ENCODE results near the gene KCTD1. TPM values are rescaled to one million over a fixed set of nuclear protein-coding genes. Genes with fewer than 3 reads are reported as not detected.

The KCTD1 gene
- total and polyA plus RNA-seq, 11 donors, result 4.8 to 21.8 (median 8.9) TPM

- Histone ChIP-seq H3K4me1 (no peaks in the 10 kb centered on the region), H3K36me3 (no peaks in the 10 kb centered on the region), H3K9me3 (no peaks in the 10 kb centered on the region), H3K4me3 (no peak overlapping the region), H3K27ac (no peak overlapping the region), H3K27me3 (no peaks in the 10 kb centered on the region)
- TF ChIP-seq POLR2A (IDR thresholded peaks at IDR 0.05) (no peak), CTCF (IDR thresholded peaks at IDR 0.05) (peak; percentile 14 to 59 (median 53))
- DNase-seq (peak in 4 of 5 donors; percentile 15 to 59 (median 42)), ATAC-seq (peak; percentile 74 to 91 (median 82))
- intact Hi-C loops (cut with DNase I), result loop anchor here in 7 of 10 donors (2.0 to 10.0 kb wide), 10 partner anchors 150 to 560 kb away; no protein-coding TSS in a partner anchor
- WGBS, 4 donors, result 54 to 73% (median 67%) methylated on average over 3 to 5 of the region's 5 CpGs
These were observed 143.1 kb downstream of the KCTD1 start for GRCh38 chr18:26405190-26405801.

Small RNA genes within 50 kb of the gene (microRNA-seq; reads per million reads assigned to microRNA genes)
- 0 reads per million in 4 donors for gene MIR8057
